ENCODE results near the gene PDGFD.

PDGFD gene

GRCh38 chr11:104005234-104005855, 158.6 kb downstream of the PDGFD start:
- ChIA-PET CTCF (no interaction called here), POLR2A (no interaction called here)
- Histone ChIP-seq H3K4me3 (ENCODE audit: control insufficient read depth in 1 of 7, extremely low read depth in 1 of 7, insufficient read depth in 4 of 7, low read depth in 2 of 7, low read length in 6 of 7) (no peak overlapping the region), H3K9me3 (ENCODE audit: control extremely low read depth in 1 of 5, control insufficient read depth in 4 of 5, insufficient read depth in 2 of 5, low read depth in 1 of 5, low read length in 4 of 5) (no peaks in the 10 kb centered on the region), H3K27ac (ENCODE audit: insufficient read depth in 1 of 2, low read depth in 1 of 2, low read length in 2 of 2, poor library complexity in 1 of 2, severe bottlenecking in 2 of 2) (no peak overlapping the region), H3K27me3 (replicated peaks in 2 of 5; ENCODE audit: control insufficient read depth in 4 of 5, insufficient read depth in 5 of 5, low read length in 4 of 5) (no peaks in the 10 kb centered on the region), H3K4me1 (ENCODE audit: control extremely low read depth in 1 of 4, control insufficient read depth in 4 of 4, insufficient read depth in 4 of 4, low read length in 3 of 4) (no peaks in the 10 kb centered on the region), H3K36me3 (ENCODE audit: control insufficient read depth in 4 of 4, insufficient read depth in 4 of 4, low read length in 3 of 4) (no peaks in the 10 kb centered on the region)
- WGBS (ENCODE audit: insufficient coverage): 100% methylated on average over 1 of the region's 2 CpGs
- no peak for DNase-seq

GRCh38 chr11:104003491-104003890, 160.5 kb downstream of the PDGFD start:
- Histone ChIP-seq H3K9me3 (ENCODE audit: control extremely low read depth in 1 of 5, control insufficient read depth in 4 of 5, insufficient read depth in 2 of 5, low read depth in 1 of 5, low read length in 4 of 5) (no peaks in the 10 kb centered on the region), H3K36me3 (ENCODE audit: control insufficient read depth in 4 of 4, insufficient read depth in 4 of 4, low read length in 3 of 4) (no peaks in the 10 kb centered on the region), H3K27me3 (replicated peaks in 2 of 5; ENCODE audit: control insufficient read depth in 4 of 5, insufficient read depth in 5 of 5, low read length in 4 of 5) (no peaks in the 10 kb centered on the region), H3K4me3 (ENCODE audit: control insufficient read depth in 1 of 7, extremely low read depth in 1 of 7, insufficient read depth in 4 of 7, low read depth in 2 of 7, low read length in 6 of 7) (no peak overlapping the region), H3K27ac (ENCODE audit: insufficient read depth in 1 of 2, low read depth in 1 of 2, low read length in 2 of 2, poor library complexity in 1 of 2, severe bottlenecking in 2 of 2) (no peak overlapping the region), H3K4me1 (ENCODE audit: control extremely low read depth in 1 of 4, control insufficient read depth in 4 of 4, insufficient read depth in 4 of 4, low read length in 3 of 4) (no peaks in the 10 kb centered on the region)
- ChIA-PET POLR2A (no interaction called here), CTCF (no interaction called here)
- no peak for DNase-seq

GRCh38 chr11:104001561-104002056, 162.3 kb downstream of the PDGFD start:
- H3K9me3 ChIP-seq (ENCODE audit: control extremely low read depth in 1 of 5, control insufficient read depth in 4 of 5, insufficient read depth in 2 of 5, low read depth in 1 of 5, low read length in 4 of 5): no peaks in the 10 kb centered on the region
- WGBS (ENCODE audit: insufficient coverage): 100% methylated on average over 2 of the region's 3 CpGs
- DNase-seq: no peak
- no peaks in the 10 kb centered on the region for H3K27me3 ChIP-seq (replicated peaks in 2 of 5; ENCODE audit: control insufficient read depth in 4 of 5, insufficient read depth in 5 of 5, low read length in 4 of 5)
- no peaks in the 10 kb centered on the region for H3K36me3 ChIP-seq (ENCODE audit: control insufficient read depth in 4 of 4, insufficient read depth in 4 of 4, low read length in 3 of 4)
- H3K4me3 ChIP-seq (ENCODE audit: control insufficient read depth in 1 of 7, extremely low read depth in 1 of 7, insufficient read depth in 4 of 7, low read depth in 2 of 7, low read length in 6 of 7): no peak overlapping the region
- no peaks in the 10 kb centered on the region for H3K4me1 ChIP-seq (ENCODE audit: control extremely low read depth in 1 of 4, control insufficient read depth in 4 of 4, insufficient read depth in 4 of 4, low read length in 3 of 4)
- no peak overlapping the region for H3K27ac ChIP-seq (ENCODE audit: insufficient read depth in 1 of 2, low read depth in 1 of 2, low read length in 2 of 2, poor library complexity in 1 of 2, severe bottlenecking in 2 of 2)
- CTCF ChIA-PET: interaction anchor here (0.9 kb wide), 1 partner anchor 93 kb away, joined by 3 read pairs; no protein-coding TSS in a partner anchor
- POLR2A ChIA-PET: no interaction called here

GRCh38 chr11:104000798-104001197, 163.1 kb downstream of the PDGFD start:
- no peak for DNase-seq
- Histone ChIP-seq H3K36me3 (ENCODE audit: control insufficient read depth in 4 of 4, insufficient read depth in 4 of 4, low read length in 3 of 4) (no peaks in the 10 kb centered on the region), H3K9me3 (ENCODE audit: control extremely low read depth in 1 of 5, control insufficient read depth in 4 of 5, insufficient read depth in 2 of 5, low read depth in 1 of 5, low read length in 4 of 5) (no peaks in the 10 kb centered on the region), H3K4me1 (ENCODE audit: control extremely low read depth in 1 of 4, control insufficient read depth in 4 of 4, insufficient read depth in 4 of 4, low read length in 3 of 4) (no peaks in the 10 kb centered on the region), H3K4me3 (ENCODE audit: control insufficient read depth in 1 of 7, extremely low read depth in 1 of 7, insufficient read depth in 4 of 7, low read depth in 2 of 7, low read length in 6 of 7) (no peak overlapping the region), H3K27ac (ENCODE audit: insufficient read depth in 1 of 2, low read depth in 1 of 2, low read length in 2 of 2, poor library complexity in 1 of 2, severe bottlenecking in 2 of 2) (no peak overlapping the region), H3K27me3 (replicated peaks in 2 of 5; ENCODE audit: control insufficient read depth in 4 of 5, insufficient read depth in 5 of 5, low read length in 4 of 5) (no peaks in the 10 kb centered on the region)
- CTCF ChIA-PET: no interaction called here
- WGBS (ENCODE audit: insufficient coverage): 96% methylated on average over 5 of the region's 5 CpGs
- POLR2A ChIA-PET: no interaction called here

- POLR2A ChIA-PET: no interaction called here
These were observed 165.0 kb downstream of the PDGFD start for GRCh38 chr11:103998826-103999508.

GRCh38 chr11:103997082-103997481, 166.9 kb downstream of the PDGFD start:
- WGBS (ENCODE audit: insufficient coverage): 91% methylated on average over 1 of the region's 1 CpG
- ChIA-PET POLR2A (no interaction called here), CTCF (no interaction called here)
- Histone ChIP-seq H3K9me3 (ENCODE audit: control extremely low read depth in 1 of 5, control insufficient read depth in 4 of 5, insufficient read depth in 2 of 5, low read depth in 1 of 5, low read length in 4 of 5) (no peaks in the 10 kb centered on the region), H3K27me3 (replicated peaks in 2 of 5; ENCODE audit: control insufficient read depth in 4 of 5, insufficient read depth in 5 of 5, low read length in 4 of 5) (no peaks in the 10 kb centered on the region), H3K4me1 (ENCODE audit: control extremely low read depth in 1 of 4, control insufficient read depth in 4 of 4, insufficient read depth in 4 of 4, low read length in 3 of 4) (no peaks in the 10 kb centered on the region), H3K27ac (ENCODE audit: insufficient read depth in 1 of 2, low read depth in 1 of 2, low read length in 2 of 2, poor library complexity in 1 of 2, severe bottlenecking in 2 of 2) (no peak overlapping the region), H3K36me3 (ENCODE audit: control insufficient read depth in 4 of 4, insufficient read depth in 4 of 4, low read length in 3 of 4) (no peaks in the 10 kb centered on the region), H3K4me3 (ENCODE audit: control insufficient read depth in 1 of 7, extremely low read depth in 1 of 7, insufficient read depth in 4 of 7, low read depth in 2 of 7, low read length in 6 of 7) (no peak overlapping the region)
- no peak for DNase-seq

More at GRCh38 chr11:103998826-103999508, 165.0 kb downstream of the PDGFD start:
- H3K4me3 ChIP-seq (ENCODE audit: control insufficient read depth in 1 of 7, extremely low read depth in 1 of 7, insufficient read depth in 4 of 7, low read depth in 2 of 7, low read length in 6 of 7): no peak overlapping the region
- H3K27me3 ChIP-seq (replicated peaks in 2 of 5; ENCODE audit: control insufficient read depth in 4 of 5, insufficient read depth in 5 of 5, low read length in 4 of 5): no peaks in the 10 kb centered on the region
- H3K9me3 ChIP-seq (ENCODE audit: control extremely low read depth in 1 of 5, control insufficient read depth in 4 of 5, insufficient read depth in 2 of 5, low read depth in 1 of 5, low read length in 4 of 5): no peaks in the 10 kb centered on the region
- CTCF ChIA-PET: no interaction called here
- DNase-seq: no peak
- H3K36me3 ChIP-seq (ENCODE audit: control insufficient read depth in 4 of 4, insufficient read depth in 4 of 4, low read length in 3 of 4): no peaks in the 10 kb centered on the region
- no CpG with 5 or more reads among the region's 5 CpGs for WGBS (ENCODE audit: insufficient coverage)
- H3K4me1 ChIP-seq (ENCODE audit: control extremely low read depth in 1 of 4, control insufficient read depth in 4 of 4, insufficient read depth in 4 of 4, low read length in 3 of 4): no peaks in the 10 kb centered on the region
- H3K27ac ChIP-seq (ENCODE audit: insufficient read depth in 1 of 2, low read depth in 1 of 2, low read length in 2 of 2, poor library complexity in 1 of 2, severe bottlenecking in 2 of 2): no peak overlapping the region

- ChIA-PET POLR2A (no interaction called here), CTCF (no interaction called here)
- Histone ChIP-seq H3K36me3 (ENCODE audit: control insufficient read depth in 4 of 4, insufficient read depth in 4 of 4, low read length in 3 of 4) (no peaks in the 10 kb centered on the region), H3K9me3 (ENCODE audit: control extremely low read depth in 1 of 5, control insufficient read depth in 4 of 5, insufficient read depth in 2 of 5, low read depth in 1 of 5, low read length in 4 of 5) (no peaks in the 10 kb centered on the region), H3K27ac (ENCODE audit: insufficient read depth in 1 of 2, low read depth in 1 of 2, low read length in 2 of 2, poor library complexity in 1 of 2, severe bottlenecking in 2 of 2) (no peak overlapping the region), H3K4me1 (ENCODE audit: control extremely low read depth in 1 of 4, control insufficient read depth in 4 of 4, insufficient read depth in 4 of 4, low read length in 3 of 4) (no peaks in the 10 kb centered on the region), H3K4me3 (ENCODE audit: control insufficient read depth in 1 of 7, extremely low read depth in 1 of 7, insufficient read depth in 4 of 7, low read depth in 2 of 7, low read length in 6 of 7) (no peak overlapping the region), H3K27me3 (replicated peaks in 2 of 5; ENCODE audit: control insufficient read depth in 4 of 5, insufficient read depth in 5 of 5, low read length in 4 of 5) (no peaks in the 10 kb centered on the region)
- no peak for DNase-seq
- WGBS (ENCODE audit: insufficient coverage): 100% methylated on average over 1 of the region's 4 CpGs
These were observed 168.1 kb downstream of the PDGFD start for GRCh38 chr11:103995896-103996295.

Measured in common myeloid progenitor, CD34-positive (primary cell).